Adrenal gland (tissue), 12 donors: ENCODE measurements around the gene PRDM15. TPM values are rescaled to one million over a fixed set of nuclear protein-coding genes. Genes with fewer than 3 reads are reported as not detected.

Experiments
- DNase-seq, 7 donors: peaks; one replicate each; pipeline ENCODE4 v3.0.0-alpha.2; 2019 to 2020
- H3K27ac ChIP-seq, 5 donors: fragments of 200-600 bp; sonication (generic) in 4 of 5; 1 replicate in 3 of 5; 2 replicates in 2 of 5; pipeline versions ENCODE4 v1.5.1 to v1.8.0; 2016 to 2020; ENCODE audit warnings: mild to moderate bottlenecking in 1 of 5
- H3K27me3 ChIP-seq: fragments of 200-600 bp; 2 replicates; pipeline ENCODE4 v1.8.0; 2021
- H3K36me3 ChIP-seq, 2 donors: fragments of 200-600 bp; replicated peaks in 1 of 2; 1 replicate in 1 of 2; 2 replicates in 1 of 2; pipeline versions ENCODE4 v1.5.1 to v1.8.0; 2018 to 2022
- H3K4me1 ChIP-seq, 2 donors: fragments of 200-600 bp; replicated peaks in 1 of 2; 1 replicate in 1 of 2; 2 replicates in 1 of 2; pipeline versions ENCODE4 v1.5.1 to v1.8.0; 2018 to 2021
- H3K4me3 ChIP-seq, 4 donors: fragments of 200-600 bp; sonication (generic) in 3 of 4; one replicate each; pipeline ENCODE4 v1.5.1; 2016 to 2018
- H3K9me3 ChIP-seq, 3 donors: fragments of 200-600 bp; sonication (generic) in 1 of 3; replicated peaks in 1 of 3; 1 replicate in 2 of 3; 2 replicates in 1 of 3; pipeline versions ENCODE4 v1.5.1 to v1.8.0; 2016 to 2021
- CTCF ChIP-seq, 6 experiments: fragments of 450-650 bp in 4 of 6; fragments of 200-600 bp in 2 of 6; sonication (generic) in 1 of 6; IDR thresholded peaks; 1 replicate in 5 of 6; 2 replicates in 1 of 6; pipeline versions ENCODE4 v1.5.1 to v1.8.0; 2016 to 2021; ENCODE audit warnings: antibody characterized with exemption in 6 of 6, mild to moderate bottlenecking in 2 of 6, moderate library complexity in 1 of 6
- POLR2A ChIP-seq, 2 donors: fragments of 450-650 bp; IDR thresholded peaks; one replicate each; pipeline ENCODE4 v1.6.1; 2017; ENCODE audit warnings: antibody characterized with exemption in 2 of 2, mild to moderate bottlenecking in 2 of 2, moderate library complexity in 1 of 2
- WGBS, 4 donors: extraction: QIAGEN DNeasy Blood & Tissue Kit in 2 of 4; methylation state at CpG; one replicate each; pipeline versions ENCODE4 v1.1.5 to v1.1.7; 2013 to 2017; 5-methylcytosine and 5-hydroxymethylcytosine counted together
- intact Hi-C, 2 donors: fragments of 100-400 bp; cut with DNase I; formaldehyde crosslinking; loops; one replicate each; pipeline versions ENCODE4 v1.14.1 to v1.15.0; 2022 to 2023
- polyA plus RNA-seq, 3 donors: library from polyadenylated mRNA; stranded (reverse); fragments of 200-250 nt in 2 of 3; fragments of 350-450 nt in 1 of 3; fragmentation: Illumina TruSeq in 1 of 3; extraction: RNeasy Lipid Tissue Mini Kit (QIAGEN cat#74804) in 1 of 3; gene quantifications; one replicate each; pipeline ENCODE4 v1.2.3, GENCODE V29; 2013 to 2014
- total RNA-seq, 9 donors: library from RNA; depleted of rRNA in 4 of 9; stranded (reverse); fragments of >200 nt in 4 of 9; fragments of 120-200 nt in 1 of 9; fragmentation: NEBNext Ultra II Directional in 1 of 9; extraction: Animal tissue kit (Norgen Biotek cat#: 25700) in 1 of 9; gene quantifications; one replicate each; pipeline versions ENCODE4 v1.1.0 to v1.2.4, GENCODE V29; 2013 to 2023
- donor health status: healthy with polysubstance abuse.
- donor health status: Bipolar disorder and iron deficiency.
- donor health status: DM: yes; HTN: yes; CAD: no.
- donor health status: DM: no; HTN: no; CAD: no.
- donor health status: DM: no; HTN: no; CAD: no.
- donor health status: DM: yes; HTN: yes; CAD: no.

Gene PRDM15
- total and polyA plus RNA-seq, 12 donors, result 2.9 to 6.7 (median 4.0) TPM

GRCh38 chr21:41851090-41851790, 27.9 kb downstream of the PRDM15 start:
- H3K4me3 ChIP-seq, result no peak overlapping the region
- H3K36me3 ChIP-seq, result peaks cover 0 to 13% of the 10 kb centered on the region in 2 donors
- H3K27ac ChIP-seq, result no peak overlapping the region
- no peak for TF ChIP-seq POLR2A (IDR thresholded peaks at IDR 0.05)
- no peak for TF ChIP-seq CTCF (IDR thresholded peaks at IDR 0.05)
- intact Hi-C loops, result no loop called here
- no peaks in the 10 kb centered on the region for H3K9me3 ChIP-seq
- H3K27me3 ChIP-seq, result no peaks in the 10 kb centered on the region
- no peaks in the 10 kb centered on the region for H3K4me1 ChIP-seq
- 85 to 89% (median 88%) methylated on average over 19 to 23 of the region's 23 CpGs for WGBS, 4 donors
- no peak for DNase-seq

- peaks cover 0 to 13% of the 10 kb centered on the region in 2 donors for H3K36me3 ChIP-seq
- no peaks in the 10 kb centered on the region for H3K27me3 ChIP-seq
- no peak overlapping the region for H3K4me3 ChIP-seq
- no peak for TF ChIP-seq CTCF (IDR thresholded peaks at IDR 0.05)
- no peak for TF ChIP-seq POLR2A (IDR thresholded peaks at IDR 0.05)
- H3K4me1 ChIP-seq, result no peaks in the 10 kb centered on the region
- intact Hi-C loops, result no loop called here
- no peaks in the 10 kb centered on the region for H3K9me3 ChIP-seq
- H3K27ac ChIP-seq, result no peak overlapping the region
- no peak for DNase-seq
- 90 to 99% (median 94%) methylated on average over 9 of the region's 9 CpGs for WGBS, 4 donors
These were observed 29.1 kb downstream of the PRDM15 start for GRCh38 chr21:41850085-41850484.

- intact Hi-C loops, result no loop called here
- 85 to 93% (median 89%) methylated on average over 15 of the region's 15 CpGs for WGBS, 4 donors
- H3K4me3 ChIP-seq, result no peak overlapping the region
- DNase-seq, result no peak
- no peak for TF ChIP-seq CTCF (IDR thresholded peaks at IDR 0.05)
- TF ChIP-seq POLR2A (IDR thresholded peaks at IDR 0.05), result no peak
- H3K27me3 ChIP-seq, result no peaks in the 10 kb centered on the region
- H3K27ac ChIP-seq, result no peak overlapping the region
- peaks cover 0 to 7% of the 10 kb centered on the region in 2 donors for H3K36me3 ChIP-seq
- no peaks in the 10 kb centered on the region for H3K9me3 ChIP-seq
- no peaks in the 10 kb centered on the region for H3K4me1 ChIP-seq
These were observed 30.1 kb downstream of the PRDM15 start for GRCh38 chr21:41848958-41849580.

GRCh38 chr21:41848533-41848932, 30.6 kb downstream of the PRDM15 start:
- no peaks in the 10 kb centered on the region for H3K9me3 ChIP-seq
- no peaks in the 10 kb centered on the region for H3K27me3 ChIP-seq
- H3K36me3 ChIP-seq, result peaks cover 0 to 7% of the 10 kb centered on the region in 2 donors
- WGBS, 4 donors, result 76 to 81% (median 78%) methylated on average over 8 of the region's 8 CpGs
- H3K4me1 ChIP-seq, result no peaks in the 10 kb centered on the region
- no peak overlapping the region for H3K4me3 ChIP-seq
- no peak overlapping the region for H3K27ac ChIP-seq
- no peak for DNase-seq
- TF ChIP-seq POLR2A (IDR thresholded peaks at IDR 0.05) (no peak), CTCF (IDR thresholded peaks at IDR 0.05) (no peak)
- intact Hi-C loops, result no loop called here
